BJ (cell line): Measurements from ENCODE around the gene ARID1A. TPM values are rescaled to one million over a fixed set of nuclear protein-coding genes. Genes with fewer than 3 reads are reported as not detected.

ENCODE experiments used
- CTCF ChIA-PET: fragments of 350-600 bp; formaldehyde crosslinking; extraction: SDS; loops from one replicate; lab custom pipeline; 2021; ENCODE audit warnings: antibody characterized with exemption, inconsistent platforms; lab: Yijun Ruan, JAX
- POLR2A ChIA-PET: fragments of 300-600 bp; sonication (Branson Sonifier 250); formaldehyde crosslinking; extraction: SDS; loops from one replicate; lab custom pipeline; 2021; ENCODE audit warnings: antibody characterized with exemption; lab: Charles Lee
- DNase-seq: peaks from one replicate; pipeline ENCODE4 v3.0.0-alpha.2; 2011; ENCODE audit warnings: low read depth
- H3K27me3 ChIP-seq: 2 replicates; pipeline ENCODE4 v1.6.0; 2011; ENCODE audit warnings: low read length; ENCODE audit not compliant: control insufficient read depth, insufficient read depth
- H3K36me3 ChIP-seq: 2 replicates; pipeline ENCODE4 v1.5.1; 2011; ENCODE audit warnings: low read length; ENCODE audit not compliant: control insufficient read depth, insufficient read depth
- H3K4me3 ChIP-seq: 2 replicates; pipeline ENCODE4 v1.5.1; 2011; ENCODE audit warnings: low read depth, mild to moderate bottlenecking, control low read depth, low read length
- CTCF ChIP-seq: IDR thresholded peaks from 2 replicates; pipeline ENCODE4 v1.5.1; 2011; ENCODE audit warnings: low read depth, mild to moderate bottlenecking, control low read depth, inconsistent platforms, low read length, moderate library complexity; ENCODE audit not compliant: insufficient read depth
- polyA plus RNA-seq: library from polyadenylated mRNA; depleted of rRNA; stranded (reverse); fragments of >200 nt; gene quantifications from 2 replicates; pipeline ENCODE4 v1.2.3, GENCODE V29; 2011

The ARID1A gene
- polyA plus RNA-seq, 1 experiment, result 16.0 TPM

GRCh38 chr1:26740023-26740634, 44.3 kb downstream of the ARID1A start:
- DNase-seq, result no peak
- Histone ChIP-seq H3K4me3 (no peak overlapping the region), H3K36me3 (peaks cover 10% of the 10 kb centered on the region), H3K27me3 (no peaks in the 10 kb centered on the region)
- CTCF ChIA-PET, result interaction anchor here (2.4 kb wide), 1 partner anchor 10 kb away, joined by 5 read pairs; no protein-coding TSS in a partner anchor
- no peak for TF ChIP-seq CTCF
- POLR2A ChIA-PET, result no interaction called here

- Histone ChIP-seq H3K36me3 (peaks cover 9% of the 10 kb centered on the region), H3K27me3 (no peaks in the 10 kb centered on the region), H3K4me3 (no peak overlapping the region)
- TF ChIP-seq CTCF, result no peak
- ChIA-PET CTCF (no interaction called here), POLR2A (no interaction called here)
- DNase-seq, result no peak
Observed at GRCh38 chr1:26740952-26741351, 45.1 kb downstream of the ARID1A start.

- Histone ChIP-seq H3K27me3 (no peaks in the 10 kb centered on the region), H3K36me3 (peaks cover 11% of the 10 kb centered on the region), H3K4me3 (no peak overlapping the region)
- no peak for TF ChIP-seq CTCF
- POLR2A ChIA-PET, result interaction anchor here (0.6 kb wide), 1 partner anchor 37 kb away, joined by 9 read pairs; no protein-coding TSS in a partner anchor
- CTCF ChIA-PET, result interaction anchor here (0.6 kb wide), 1 partner anchor 11 kb away, joined by 3 read pairs; no protein-coding TSS in a partner anchor
- no peak for DNase-seq
Observed at GRCh38 chr1:26743426-26744059, 47.7 kb downstream of the ARID1A start.

- POLR2A ChIA-PET, result no interaction called here
- CTCF ChIA-PET, result interaction anchor here (1.6 to 1.8 kb wide), 2 partner anchors 44 to 142 kb away, joined by 4 read pairs; partner anchors contain the start of gene PIGV
- H3K36me3 ChIP-seq, result peaks cover 11% of the 10 kb centered on the region
- no peak overlapping the region for H3K4me3 ChIP-seq
- peak; percentile 47 for DNase-seq
- H3K27me3 ChIP-seq, result no peaks in the 10 kb centered on the region
- TF ChIP-seq CTCF, result no peak
Observed at GRCh38 chr1:26744075-26744959, 48.5 kb downstream of the ARID1A start.

- ChIA-PET POLR2A (interaction anchor here (0.7 kb wide), 1 partner anchor 27 kb away, joined by 4 read pairs; no protein-coding TSS in a partner anchor), CTCF (interaction anchor here (1.6 to 1.8 kb wide), 2 partner anchors 43 to 143 kb away, joined by 4 read pairs; partner anchors contain the start of gene PIGV)
- DNase-seq, result no peak
- TF ChIP-seq CTCF, result no peak
- Histone ChIP-seq H3K27me3 (no peaks in the 10 kb centered on the region), H3K4me3 (no peak overlapping the region), H3K36me3 (peaks cover 12% of the 10 kb centered on the region)
Observed at GRCh38 chr1:26745191-26745590, 49.4 kb downstream of the ARID1A start.
